Stromal cell of bone marrow (primary cell): Measurements from ENCODE around the gene OGFOD1.

Experiments used
- DNase-seq: peaks from one replicate; pipeline ENCODE4 v3.0.0-alpha.2; 2012; ENCODE audit warnings: low read depth

Gene OGFOD1

DNA sequence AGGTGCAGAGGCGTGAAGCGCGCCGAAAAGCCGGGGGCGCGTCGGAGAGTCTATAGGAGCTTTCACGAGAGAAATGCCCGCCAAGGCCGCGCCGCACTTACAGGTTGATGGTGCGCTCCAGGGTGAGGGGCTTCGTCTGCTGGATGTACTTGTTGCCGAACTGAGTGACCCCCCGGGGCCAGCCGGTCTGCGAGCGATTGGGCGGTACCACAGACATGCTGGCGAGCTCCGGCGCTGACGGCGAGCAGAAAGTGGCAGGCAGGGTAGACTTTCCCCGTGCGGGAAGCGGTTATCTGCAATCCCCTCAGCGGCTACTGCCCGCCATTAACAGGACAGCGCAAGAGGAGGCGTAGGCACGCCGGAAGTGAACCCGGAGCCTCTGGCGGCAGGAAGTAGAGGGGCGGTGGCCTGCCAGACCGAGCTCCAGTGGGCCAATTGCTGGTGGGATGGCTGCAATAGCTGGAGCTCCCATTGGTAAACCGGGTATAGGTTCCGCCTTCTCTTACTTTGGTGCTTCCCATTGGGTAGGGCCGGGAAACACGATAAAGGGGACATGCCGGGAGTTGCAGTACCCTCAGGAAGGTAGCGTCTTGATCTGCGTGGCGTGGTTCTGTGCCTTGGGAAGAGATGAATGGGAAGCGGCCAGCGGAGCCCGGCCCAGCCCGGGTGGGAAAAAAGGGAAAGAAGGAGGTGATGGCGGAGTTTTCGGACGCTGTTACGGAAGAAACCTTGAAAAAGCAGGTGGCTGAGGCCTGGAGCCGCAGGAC, at the start of gene OGFOD1, which contains the start of gene NUDT21:
Gene OGFOD1 (plus strand): TSS at position 569 of the 767 bp plus-strand sequence. CDS start 59 bp downstream, at position 628.
Gene NUDT21 (minus strand): TSS at position 347 of the 767 bp plus-strand sequence. CDS start 130 bp downstream, at position 217.
- DNase-seq: peak; percentile 98

DNA sequence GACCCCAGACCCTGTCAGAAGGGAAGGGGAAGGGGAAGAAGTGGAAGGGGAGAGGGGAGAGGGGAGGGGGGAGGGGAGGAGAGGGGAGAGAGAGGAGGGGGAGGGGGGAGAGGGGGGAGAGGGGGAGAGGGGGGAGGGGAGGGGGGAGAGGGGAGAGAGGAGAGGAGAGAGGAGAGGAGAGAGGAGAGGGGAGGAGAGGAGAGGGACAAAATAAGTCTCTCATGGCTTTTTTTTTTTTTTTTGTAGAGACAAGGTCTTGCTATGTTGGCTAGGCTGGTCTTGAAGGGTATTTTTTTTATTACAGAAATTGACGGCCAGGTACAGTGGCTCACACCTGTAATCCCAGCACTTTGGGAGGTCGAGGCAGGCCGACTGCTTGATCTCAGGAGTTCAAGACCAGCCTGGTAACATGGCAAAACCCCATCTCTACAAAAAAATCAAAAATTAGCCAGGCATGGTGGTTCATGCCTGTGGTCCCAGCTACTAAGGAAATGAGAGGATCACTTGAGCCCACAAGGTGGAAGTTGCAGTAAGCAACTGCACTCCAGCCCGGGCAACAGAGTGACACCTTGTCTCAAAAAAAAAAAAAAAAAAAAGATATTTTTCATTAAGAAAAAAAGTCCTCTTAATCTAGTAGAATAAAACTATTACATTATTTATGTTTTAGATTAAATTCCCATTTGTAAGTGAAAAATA, 45.2 kb upstream of the OGFOD1 start:
- DNase-seq: no peak

DNA sequence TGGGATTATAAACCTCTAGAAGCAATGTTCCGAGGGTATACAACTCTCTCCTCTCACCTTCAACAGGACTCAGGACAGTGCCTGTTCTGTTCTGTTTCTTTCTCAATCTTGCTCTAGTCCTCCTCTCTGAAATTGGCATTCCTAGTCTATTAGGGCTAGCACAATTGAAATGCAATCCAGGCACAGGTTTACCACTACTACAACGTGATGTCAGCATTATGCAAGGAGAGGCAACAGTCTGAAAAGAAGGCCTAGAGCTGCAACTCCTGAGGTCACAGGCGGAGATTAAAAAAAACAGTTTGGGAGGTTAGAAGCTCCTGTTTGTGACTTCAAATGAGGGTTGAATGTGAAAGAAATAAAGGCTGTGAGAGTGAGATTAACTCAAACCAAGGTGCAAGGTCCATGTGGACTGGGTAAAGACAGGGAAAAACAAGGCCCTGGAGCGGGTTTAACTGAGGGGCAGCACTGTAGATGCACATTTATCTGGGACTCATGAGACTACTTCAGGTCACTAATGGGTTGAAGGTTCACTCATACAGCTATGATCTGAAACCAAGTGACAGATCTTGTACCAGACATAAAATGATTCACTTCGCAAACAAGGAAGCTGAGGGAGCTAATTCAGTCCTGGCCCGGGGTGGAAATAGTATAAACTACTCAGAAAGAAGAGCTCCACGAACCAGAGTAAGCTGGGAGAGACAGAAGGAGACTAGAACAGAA, 42.8 kb upstream of the OGFOD1 start:
- no peak for DNase-seq

DNA sequence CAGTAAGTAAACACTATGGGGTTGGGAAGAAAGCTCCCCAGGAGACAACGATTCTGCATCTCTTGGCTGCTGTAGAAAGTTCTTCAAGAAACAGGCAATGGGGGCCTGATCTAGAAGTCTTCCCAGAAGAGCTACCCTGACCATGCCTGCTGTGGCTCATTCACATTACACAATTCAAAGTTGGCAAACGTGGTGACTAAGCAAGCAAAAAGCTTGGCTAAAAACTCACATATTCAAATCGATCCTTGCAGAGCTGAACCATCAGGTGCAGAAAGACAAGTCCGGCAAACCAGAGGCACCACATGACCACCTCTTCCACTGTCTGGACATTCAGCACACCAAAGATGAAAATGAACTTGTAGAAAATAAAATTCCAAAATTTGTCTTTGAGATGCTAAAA, 42.2 kb upstream of the OGFOD1 start:
- no peak for DNase-seq

DNA sequence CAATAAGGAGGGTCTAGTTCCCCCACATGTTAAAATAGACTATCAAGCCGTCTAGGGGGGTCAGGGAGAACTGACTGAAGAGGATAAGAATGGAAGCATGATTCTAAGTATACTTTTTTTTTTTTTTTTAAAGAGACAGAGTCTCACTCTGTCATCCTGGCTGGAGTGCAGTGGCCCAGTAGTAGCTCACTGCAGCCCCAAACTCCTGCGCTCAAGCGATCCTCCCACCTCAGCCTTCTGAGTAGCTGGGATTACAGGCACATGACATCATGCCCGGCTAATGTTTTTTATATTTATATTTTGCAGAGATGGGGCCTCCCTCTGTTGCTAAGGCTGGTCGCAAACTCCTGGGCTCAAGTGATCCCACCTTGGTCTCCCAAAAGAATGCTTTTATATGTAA, 40.2 kb upstream of the OGFOD1 start:
- no peak for DNase-seq

DNA sequence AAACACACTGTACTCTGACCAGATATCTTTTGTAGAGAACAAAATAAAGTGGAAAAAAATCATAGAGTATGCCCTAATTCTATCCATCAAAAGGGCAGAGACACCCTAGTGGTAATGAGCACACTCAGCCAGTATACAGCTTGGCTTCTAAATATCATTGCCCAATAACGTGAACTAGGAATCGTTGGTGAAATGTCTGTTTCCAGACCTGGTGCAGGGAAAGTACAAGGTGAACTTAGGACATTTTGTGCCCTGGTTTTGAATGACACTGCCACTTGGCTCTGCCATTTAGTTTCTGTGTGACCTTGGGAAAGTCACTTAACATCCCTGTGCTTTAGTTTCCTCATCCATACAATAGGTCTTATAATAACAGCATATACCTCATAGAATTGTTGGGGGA, 39.7 kb upstream of the OGFOD1 start:
- DNase-seq: no peak

- no peak for DNase-seq
Observed at GRCh38 chr16:56413381-56413780, 38.0 kb upstream of the OGFOD1 start.

GRCh38 chr16:56414366-56414765, 37.0 kb upstream of the OGFOD1 start:
- no peak for DNase-seq

GRCh38 chr16:56415875-56416274, 35.5 kb upstream of the OGFOD1 start:
- DNase-seq: no peak

GRCh38 chr16:56417138-56417537, 34.2 kb upstream of the OGFOD1 start:
- DNase-seq: no peak

DNA sequence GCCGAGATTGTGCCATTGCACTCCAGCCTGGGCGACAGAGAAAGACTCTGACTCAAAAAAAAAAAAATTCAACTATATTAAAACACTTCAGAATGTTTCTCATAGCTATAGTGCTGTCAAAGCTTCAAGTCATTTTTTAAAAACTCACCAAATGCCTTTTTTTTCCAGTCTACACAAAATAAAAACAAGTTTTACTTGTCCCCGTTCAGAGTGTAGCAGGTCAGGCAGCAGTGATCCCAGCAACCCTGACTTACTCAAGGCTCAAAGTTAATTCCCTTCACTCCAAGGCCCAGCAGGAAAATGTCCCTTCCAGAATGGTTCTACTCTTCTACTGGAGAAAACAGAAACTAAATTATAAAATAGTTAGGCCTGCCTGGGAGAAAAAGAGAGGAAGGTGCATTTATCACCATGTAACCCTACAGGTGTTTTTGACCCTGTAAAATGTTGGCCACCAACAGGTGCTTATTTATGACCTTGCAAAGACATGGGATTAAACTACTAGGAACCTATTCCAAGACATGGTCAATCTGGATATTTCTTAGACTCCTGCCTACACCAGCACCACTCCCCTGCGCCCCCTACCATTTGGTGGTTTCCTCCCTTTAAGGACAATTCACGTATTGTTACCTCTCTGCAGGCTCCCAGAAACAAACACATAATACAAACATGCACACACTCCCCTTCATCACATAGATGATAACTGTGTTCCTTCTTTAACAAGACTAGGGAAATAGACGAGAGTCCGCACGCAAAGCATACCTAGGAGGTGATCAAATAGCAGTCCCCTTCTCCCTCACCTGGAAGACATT, 31.4 kb upstream of the OGFOD1 start:
- no peak for DNase-seq

DNA sequence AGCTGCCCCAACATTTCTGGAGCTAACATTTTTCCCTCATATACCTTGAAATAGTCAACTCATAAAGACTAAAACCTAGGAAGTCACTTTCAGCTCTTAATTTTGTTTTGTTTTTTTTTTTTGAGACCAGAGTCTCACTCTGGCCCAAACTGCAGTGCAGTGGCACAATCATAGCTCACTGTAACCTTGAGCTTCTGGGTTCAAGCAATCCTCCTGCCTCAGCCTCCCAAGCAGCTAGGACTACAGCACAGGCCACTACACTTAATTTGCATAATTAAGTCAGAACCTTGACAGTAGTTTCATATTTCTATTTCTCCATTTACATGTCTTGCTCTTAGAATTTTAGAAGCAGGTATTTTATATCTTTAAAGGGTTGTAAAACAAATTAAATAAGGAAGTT, 30.7 kb upstream of the OGFOD1 start:
- no peak for DNase-seq

DNA sequence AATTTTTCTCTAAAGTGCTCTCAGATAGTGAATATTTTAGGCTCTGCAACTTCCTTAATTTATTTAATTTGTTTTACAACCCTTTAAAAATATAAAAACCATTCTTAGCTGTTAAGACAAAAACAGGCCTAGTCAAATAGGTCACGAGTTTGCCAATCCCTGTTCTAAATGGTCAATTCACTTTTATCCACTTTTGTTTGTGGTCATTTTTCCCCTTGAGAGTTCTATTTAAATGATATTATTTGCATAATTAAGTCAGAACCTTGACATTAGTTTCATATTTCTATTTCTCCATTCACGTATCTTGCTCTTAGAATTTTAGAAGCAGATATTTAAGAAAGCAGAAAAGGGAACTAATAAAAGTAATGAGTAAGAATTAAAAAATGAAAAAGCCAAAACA, 30.0 kb upstream of the OGFOD1 start:
- no peak for DNase-seq

- no peak for DNase-seq
Observed at GRCh38 chr16:56421976-56422669, 29.2 kb upstream of the OGFOD1 start.

GRCh38 chr16:56422896-56423441, 28.4 kb upstream of the OGFOD1 start:
- DNase-seq: no peak

GRCh38 chr16:56423584-56424403, 27.6 kb upstream of the OGFOD1 start:
- DNase-seq: no peak

GRCh38 chr16:56424404-56424764, 27.0 kb upstream of the OGFOD1 start:
- DNase-seq: no peak

- no peak for DNase-seq
Observed at GRCh38 chr16:56424791-56425438, 26.4 kb upstream of the OGFOD1 start.

GRCh38 chr16:56425439-56425832, 25.9 kb upstream of the OGFOD1 start, which contains the start of gene AMFR:
Gene AMFR (minus strand): TSS chr16:56425545. CDS start chr16:56425327, 218 bp downstream.
- DNase-seq: peak; percentile 74

DNA sequence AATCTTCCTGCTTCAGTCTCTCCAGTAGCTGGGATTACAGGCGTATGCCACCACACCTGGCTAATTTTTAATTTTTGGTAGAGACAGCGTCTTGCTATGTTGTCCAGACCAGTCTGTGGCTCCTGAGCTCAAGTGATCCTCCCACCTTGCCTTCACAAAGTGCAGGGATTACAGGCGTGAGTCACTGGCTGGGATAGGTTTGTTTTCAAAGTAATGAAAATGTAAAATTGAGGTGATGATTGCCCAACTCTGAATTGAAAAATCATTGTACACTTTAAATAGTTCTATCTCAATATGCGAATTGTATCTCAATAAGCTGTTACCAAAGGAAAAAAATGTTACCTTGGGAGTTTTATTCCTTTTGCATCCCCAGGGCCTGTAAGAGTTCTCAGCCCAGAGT, 24.8 kb upstream of the OGFOD1 start:
- DNase-seq: no peak
